Upper lobe of left lung (tissue), 6 donors: Measurements from ENCODE around the gene TRDN. TPM values are rescaled to one million over a fixed set of nuclear protein-coding genes. Genes with fewer than 3 reads are reported as not detected.

Source experiments
- ATAC-seq, 2 donors: fragments of 200-7000 bp; cut with Tn5 transposase; one replicate each; pipeline ENCODE4 v1.9.1; 2022; ENCODE audit warnings: mild to moderate bottlenecking in 2 of 2, moderate library complexity in 2 of 2; ENCODE audit not compliant: low FRiP score in 2 of 2
- DNase-seq, 2 donors: peaks; one replicate each; pipeline ENCODE4 v3.0.0-alpha.2; 2019 to 2020
- H3K27ac ChIP-seq, 4 donors: fragments of 200-600 bp; sonication (generic); one replicate each; pipeline ENCODE4 v1.5.1; 2016 to 2019
- H3K27me3 ChIP-seq, 4 donors: fragments of 200-600 bp; sonication (generic); one replicate each; pipeline ENCODE4 v1.5.1; 2017 to 2019
- H3K36me3 ChIP-seq, 4 donors: fragments of 200-600 bp; sonication (generic); one replicate each; pipeline ENCODE4 v1.5.1; 2016 to 2019
- H3K4me1 ChIP-seq, 4 donors: fragments of 200-600 bp; sonication (generic); one replicate each; pipeline ENCODE4 v1.5.1; 2018 to 2019
- H3K4me3 ChIP-seq, 4 donors: fragments of 200-600 bp; sonication (generic); one replicate each; pipeline ENCODE4 v1.5.1; 2017 to 2019; ENCODE audit warnings: mild to moderate bottlenecking in 2 of 4, moderate library complexity in 1 of 4
- H3K9me3 ChIP-seq, 4 donors: fragments of 200-600 bp; sonication (generic); one replicate each; pipeline ENCODE4 v1.5.1; 2018 to 2019
- CTCF ChIP-seq, 6 experiments: fragments of 450-650 bp in 4 of 6; fragments of 200-600 bp in 2 of 6; sonication (generic) in 2 of 6; IDR thresholded peaks; one replicate each; pipeline ENCODE4 v1.5.1; 2016 to 2019; ENCODE audit warnings: antibody characterized with exemption in 6 of 6
- EP300 ChIP-seq, 4 donors: sonication (generic); formaldehyde crosslinking; IDR thresholded peaks; one replicate each; pipeline ENCODE4 v1.5.1; 2017; ENCODE audit warnings: antibody characterized with exemption in 4 of 4, control low read depth in 2 of 4
- POLR2A ChIP-seq, 4 donors: fragments of 450-650 bp; IDR thresholded peaks; one replicate each; pipeline ENCODE4 v1.5.1; 2016 to 2017; ENCODE audit warnings: antibody characterized with exemption in 4 of 4, mild to moderate bottlenecking in 2 of 4
- POLR2AphosphoS5 ChIP-seq, 2 donors: sonication (generic); formaldehyde crosslinking; IDR thresholded peaks; one replicate each; pipeline ENCODE4 v1.5.1; 2017; ENCODE audit warnings: antibody characterized with exemption in 2 of 2
- WGBS, 2 donors: methylation state at CpG; one replicate each; pipeline ENCODE4 v1.1.5; 2017 to 2018; 5-methylcytosine and 5-hydroxymethylcytosine counted together
- total RNA-seq, 6 donors: library from RNA; depleted of rRNA in 4 of 6; stranded (reverse); fragments of >200 nt in 4 of 6; gene quantifications; one replicate each; pipeline versions ENCODE4 v1.1.0 to v1.2.1, GENCODE V29; 2016 to 2021
- donor health status: DM: no; HTN: no; CAD: no; lungs with moderate emphysema.
- donor health status: DM: no; HTN: yes; CAD: no; lungs with severe emphysema.

Gene TRDN
- total RNA-seq, 6 donors from 2014 or later = 0.20 TPM; not detected in 5

- DNase-seq (no peak), ATAC-seq (no peak)
- Histone ChIP-seq H3K27ac (no peak overlapping the region), H3K4me3 (no peak overlapping the region), H3K36me3 (no peaks in the 10 kb centered on the region), H3K4me1 (no peaks in the 10 kb centered on the region), H3K27me3 (no peaks in the 10 kb centered on the region), H3K9me3 (no peaks in the 10 kb centered on the region)
- TF ChIP-seq POLR2AphosphoS5 (IDR thresholded peaks at IDR 0.05) (no peak), POLR2A (IDR thresholded peaks at IDR 0.05) (no peak), CTCF (IDR thresholded peaks at IDR 0.05) (peak in 1 of 6 experiments; percentile 14), EP300 (IDR thresholded peaks at IDR 0.05) (no peak)
- WGBS, 2 donors = 28 to 30% methylated on average over 5 of the region's 5 CpGs
These were observed 256.5 kb downstream of the TRDN start for GRCh38 chr6:123380257-123380656.

- Histone ChIP-seq H3K9me3 (no peaks in the 10 kb centered on the region), H3K27me3 (no peaks in the 10 kb centered on the region), H3K4me3 (no peak overlapping the region), H3K4me1 (no peaks in the 10 kb centered on the region), H3K36me3 (no peaks in the 10 kb centered on the region), H3K27ac (no peak overlapping the region)
- TF ChIP-seq EP300 (IDR thresholded peaks at IDR 0.05) (no peak), POLR2A (IDR thresholded peaks at IDR 0.05) (no peak), CTCF (IDR thresholded peaks at IDR 0.05) (no peak), POLR2AphosphoS5 (IDR thresholded peaks at IDR 0.05) (no peak)
- DNase-seq = no peak
- no peak for ATAC-seq
- 92% methylated on average over 2 of the region's 2 CpGs for WGBS, 2 donors
These were observed 264.0 kb downstream of the TRDN start for GRCh38 chr6:123372737-123373136.

DNA sequence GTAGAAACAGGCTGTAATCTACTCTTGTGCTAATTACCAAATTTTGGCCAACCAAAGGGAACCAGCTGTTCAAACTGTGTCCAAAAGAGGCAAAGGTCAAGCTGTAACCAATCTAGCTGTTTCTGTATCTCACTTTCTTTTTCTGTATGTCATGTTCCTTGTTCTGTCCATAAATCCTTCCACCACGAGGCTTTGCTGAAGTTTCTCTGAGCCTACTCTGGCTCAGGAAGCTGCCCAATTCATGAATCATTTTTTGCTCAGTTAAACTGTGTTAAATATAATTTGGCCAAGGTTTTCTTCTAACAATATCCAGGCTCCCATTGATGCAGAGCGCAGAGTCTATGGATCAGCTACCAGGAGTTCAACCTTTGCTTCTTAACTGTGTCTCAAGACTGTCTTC lies 272.8 kb downstream of the TRDN start:
- no peak for ATAC-seq
- H3K4me1 ChIP-seq = no peaks in the 10 kb centered on the region
- TF ChIP-seq POLR2AphosphoS5 (IDR thresholded peaks at IDR 0.05) (no peak), EP300 (IDR thresholded peaks at IDR 0.05) (no peak), CTCF (IDR thresholded peaks at IDR 0.05) (no peak), POLR2A (IDR thresholded peaks at IDR 0.05) (no peak)
- no peak for DNase-seq
- H3K9me3 ChIP-seq = no peaks in the 10 kb centered on the region
- no peaks in the 10 kb centered on the region for H3K36me3 ChIP-seq
- no peaks in the 10 kb centered on the region for H3K27me3 ChIP-seq
- no peak overlapping the region for H3K27ac ChIP-seq
- WGBS, 2 donors = 72 to 80% methylated on average over 2 of the region's 2 CpGs
- no peak overlapping the region for H3K4me3 ChIP-seq

DNA sequence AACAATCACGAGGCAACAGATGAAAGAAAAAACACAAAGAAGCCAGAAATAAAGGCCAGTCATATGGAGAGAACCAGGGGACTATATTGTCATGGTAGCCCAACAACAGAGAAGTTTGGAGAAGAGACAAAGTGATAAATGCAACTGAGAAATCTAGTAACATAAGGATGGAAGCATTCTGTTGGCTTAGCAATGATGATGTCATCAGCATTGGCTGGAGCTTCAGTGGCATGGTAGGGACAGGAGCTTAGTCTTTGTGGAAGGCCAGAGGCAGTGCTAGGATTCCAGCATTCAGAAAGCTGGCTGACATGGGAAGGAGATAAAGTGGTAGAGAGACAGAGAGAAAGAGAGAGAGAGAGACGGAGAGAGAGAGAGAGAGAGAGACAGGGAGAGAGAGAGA lies 276.4 kb downstream of the TRDN start:
- Histone ChIP-seq H3K4me3 (no peak overlapping the region), H3K27ac (no peak overlapping the region), H3K4me1 (no peaks in the 10 kb centered on the region), H3K9me3 (no peaks in the 10 kb centered on the region), H3K27me3 (no peaks in the 10 kb centered on the region), H3K36me3 (no peaks in the 10 kb centered on the region)
- no peak for ATAC-seq
- DNase-seq = no peak
- WGBS, 2 donors = 64 to 71% methylated on average over 2 of the region's 2 CpGs
- TF ChIP-seq POLR2A (IDR thresholded peaks at IDR 0.05) (no peak), POLR2AphosphoS5 (IDR thresholded peaks at IDR 0.05) (no peak), EP300 (IDR thresholded peaks at IDR 0.05) (no peak), CTCF (IDR thresholded peaks at IDR 0.05) (no peak)

- Histone ChIP-seq H3K27me3 (no peaks in the 10 kb centered on the region), H3K4me1 (no peaks in the 10 kb centered on the region), H3K27ac (no peak overlapping the region), H3K4me3 (no peak overlapping the region), H3K9me3 (no peaks in the 10 kb centered on the region), H3K36me3 (no peaks in the 10 kb centered on the region)
- 58 to 59% methylated on average over 3 of the region's 3 CpGs for WGBS, 2 donors
- DNase-seq (no peak), ATAC-seq (no peak)
- TF ChIP-seq POLR2AphosphoS5 (IDR thresholded peaks at IDR 0.05) (no peak), EP300 (IDR thresholded peaks at IDR 0.05) (no peak)
These were observed 284.0 kb downstream of the TRDN start for GRCh38 chr6:123352705-123353104.
